OCI-LY1 (cell line): ENCODE data around the gene XYLT1.

Source experiments
- EZH2 ChIP-seq: fragments of 200-600 bp; sonication (generic), shearing (Covaris generic); IDR thresholded peaks from 2 replicates; pipeline ENCODE4 v1.8.0; 2017; ENCODE audit warnings: borderline replicate concordance, mixed run types, mild to moderate bottlenecking, antibody characterized with exemption, low read length, moderate library complexity, mixed read lengths
- TF ChIP-seq, protein P1 (sequence below): fragments of 200-600 bp; sonication (generic), shearing (Covaris generic); IDR thresholded peaks from 2 replicates; pipeline ENCODE4 v1.5.1; 2017; ENCODE audit warnings: mild to moderate bottlenecking, antibody characterized with exemption, low read length, moderate library complexity, mixed read lengths

DNA sequence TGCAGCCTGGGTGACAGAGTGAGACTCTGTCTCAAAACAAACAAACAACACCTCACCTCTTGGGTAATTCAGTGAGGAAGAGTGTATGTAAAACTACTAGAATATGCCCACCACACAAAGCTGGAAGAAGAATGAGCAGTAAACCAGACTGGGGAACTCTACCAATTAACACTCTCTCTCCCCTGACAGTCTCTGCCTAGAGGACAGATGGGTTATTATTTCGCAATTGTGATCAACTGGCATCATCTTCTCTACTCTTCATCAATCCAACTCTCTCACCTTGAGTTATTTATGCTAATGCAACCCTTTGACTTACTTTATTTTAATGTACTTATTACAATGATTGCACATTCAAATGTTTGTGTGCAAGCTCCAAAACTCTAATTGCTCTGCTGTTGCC lies 205.6 kb downstream of the XYLT1 start:
- TF ChIP-seq, protein P1, sequence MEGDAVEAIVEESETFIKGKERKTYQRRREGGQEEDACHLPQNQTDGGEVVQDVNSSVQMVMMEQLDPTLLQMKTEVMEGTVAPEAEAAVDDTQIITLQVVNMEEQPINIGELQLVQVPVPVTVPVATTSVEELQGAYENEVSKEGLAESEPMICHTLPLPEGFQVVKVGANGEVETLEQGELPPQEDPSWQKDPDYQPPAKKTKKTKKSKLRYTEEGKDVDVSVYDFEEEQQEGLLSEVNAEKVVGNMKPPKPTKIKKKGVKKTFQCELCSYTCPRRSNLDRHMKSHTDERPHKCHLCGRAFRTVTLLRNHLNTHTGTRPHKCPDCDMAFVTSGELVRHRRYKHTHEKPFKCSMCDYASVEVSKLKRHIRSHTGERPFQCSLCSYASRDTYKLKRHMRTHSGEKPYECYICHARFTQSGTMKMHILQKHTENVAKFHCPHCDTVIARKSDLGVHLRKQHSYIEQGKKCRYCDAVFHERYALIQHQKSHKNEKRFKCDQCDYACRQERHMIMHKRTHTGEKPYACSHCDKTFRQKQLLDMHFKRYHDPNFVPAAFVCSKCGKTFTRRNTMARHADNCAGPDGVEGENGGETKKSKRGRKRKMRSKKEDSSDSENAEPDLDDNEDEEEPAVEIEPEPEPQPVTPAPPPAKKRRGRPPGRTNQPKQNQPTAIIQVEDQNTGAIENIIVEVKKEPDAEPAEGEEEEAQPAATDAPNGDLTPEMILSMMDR = no peak
- no peak for TF ChIP-seq EZH2
